Measurements from ENCODE around the gene LRR1.

DNA sequence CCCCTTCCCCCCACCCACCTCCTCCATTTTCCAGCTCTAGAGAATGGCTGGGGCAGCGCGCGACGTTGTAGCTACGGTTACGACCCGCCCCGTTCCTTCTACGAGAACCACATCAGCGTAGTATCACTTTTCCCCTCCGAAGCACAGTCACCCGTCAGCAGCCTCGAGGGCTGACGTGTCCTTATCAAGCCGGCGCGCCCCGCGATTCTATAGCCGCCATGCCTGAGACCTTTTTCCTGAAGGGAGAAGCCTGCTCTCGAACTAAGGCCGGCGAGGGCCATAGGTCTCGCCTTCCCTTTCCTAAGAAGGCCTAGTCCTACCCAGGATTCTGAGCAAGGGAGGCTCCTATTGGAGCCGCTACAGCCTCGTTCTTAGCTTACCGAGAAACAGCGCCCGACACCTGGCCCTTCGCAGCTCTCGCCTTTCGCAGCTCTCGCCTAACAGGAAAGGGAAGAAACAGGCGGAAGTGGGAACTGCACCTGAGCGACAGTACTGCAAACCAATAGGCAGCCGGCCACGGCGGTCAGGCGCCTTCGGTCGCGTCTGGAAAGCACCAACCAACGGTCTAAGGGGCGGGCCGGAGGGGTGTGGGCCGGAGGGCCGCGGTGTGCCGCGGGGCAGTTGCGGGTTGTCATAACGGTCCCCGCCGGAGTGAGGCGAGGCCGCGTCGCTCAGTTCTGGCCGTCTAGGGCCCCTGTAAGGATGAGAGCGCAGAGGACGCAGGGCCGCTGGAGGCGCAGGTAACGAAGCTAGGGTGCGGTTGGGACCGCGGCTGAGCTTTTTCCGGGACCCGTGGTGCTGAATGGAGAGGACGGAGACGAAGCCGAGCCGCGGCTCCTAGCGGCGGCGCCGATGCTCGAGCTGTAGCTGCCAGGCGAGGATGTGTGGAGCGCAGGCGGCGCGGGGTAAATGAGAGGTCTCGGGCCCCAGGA, 21.7 kb downstream of the LRR1 start, which contains the start of the genes MGAT2 and RPL36AL:
- TF ChIP-seq, protein P1, sequence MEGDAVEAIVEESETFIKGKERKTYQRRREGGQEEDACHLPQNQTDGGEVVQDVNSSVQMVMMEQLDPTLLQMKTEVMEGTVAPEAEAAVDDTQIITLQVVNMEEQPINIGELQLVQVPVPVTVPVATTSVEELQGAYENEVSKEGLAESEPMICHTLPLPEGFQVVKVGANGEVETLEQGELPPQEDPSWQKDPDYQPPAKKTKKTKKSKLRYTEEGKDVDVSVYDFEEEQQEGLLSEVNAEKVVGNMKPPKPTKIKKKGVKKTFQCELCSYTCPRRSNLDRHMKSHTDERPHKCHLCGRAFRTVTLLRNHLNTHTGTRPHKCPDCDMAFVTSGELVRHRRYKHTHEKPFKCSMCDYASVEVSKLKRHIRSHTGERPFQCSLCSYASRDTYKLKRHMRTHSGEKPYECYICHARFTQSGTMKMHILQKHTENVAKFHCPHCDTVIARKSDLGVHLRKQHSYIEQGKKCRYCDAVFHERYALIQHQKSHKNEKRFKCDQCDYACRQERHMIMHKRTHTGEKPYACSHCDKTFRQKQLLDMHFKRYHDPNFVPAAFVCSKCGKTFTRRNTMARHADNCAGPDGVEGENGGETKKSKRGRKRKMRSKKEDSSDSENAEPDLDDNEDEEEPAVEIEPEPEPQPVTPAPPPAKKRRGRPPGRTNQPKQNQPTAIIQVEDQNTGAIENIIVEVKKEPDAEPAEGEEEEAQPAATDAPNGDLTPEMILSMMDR (IDR thresholded peaks at IDR 0.05; ENCODE audit: low read depth, low read length, missing input control), result peak; percentile 29
- TF ChIP-seq MAX (IDR thresholded peaks at IDR 0.05), result peak; percentile 48
- TF ChIP-seq REST (IDR thresholded peaks at IDR 0.05), result peak; percentile 95
- TF ChIP-seq FOXA1 (IDR thresholded peaks at IDR 0.05), result no peak
- peak in 1 of 2 donors; percentile 19 for TF ChIP-seq RAD21 (IDR thresholded peaks at IDR 0.05)
- TF ChIP-seq JUND (IDR thresholded peaks at IDR 0.05), result no peak
- TF ChIP-seq TAF1 (conservative IDR thresholded peaks at IDR 0.05), result peak; percentile 97
- no peak for TF ChIP-seq NR2F2 (IDR thresholded peaks at IDR 0.05)
